ENCODE results near the gene ZNF320. TPM values are rescaled to one million over a fixed set of nuclear protein-coding genes. Genes with fewer than 3 reads are reported as not detected.
A peak's percentile ranks its signal among the peaks of the same experiment; 100 is the strongest.
"Not testable (repeated sequence)": the region's sequence is repeated elsewhere in the genome, so short reads cannot be mapped to it uniquely, and the experiment has no call there.

ZNF320 gene
- total RNA-seq, 2 donors from 2014 or later = 9.9 to 13.0 TPM

DNA sequence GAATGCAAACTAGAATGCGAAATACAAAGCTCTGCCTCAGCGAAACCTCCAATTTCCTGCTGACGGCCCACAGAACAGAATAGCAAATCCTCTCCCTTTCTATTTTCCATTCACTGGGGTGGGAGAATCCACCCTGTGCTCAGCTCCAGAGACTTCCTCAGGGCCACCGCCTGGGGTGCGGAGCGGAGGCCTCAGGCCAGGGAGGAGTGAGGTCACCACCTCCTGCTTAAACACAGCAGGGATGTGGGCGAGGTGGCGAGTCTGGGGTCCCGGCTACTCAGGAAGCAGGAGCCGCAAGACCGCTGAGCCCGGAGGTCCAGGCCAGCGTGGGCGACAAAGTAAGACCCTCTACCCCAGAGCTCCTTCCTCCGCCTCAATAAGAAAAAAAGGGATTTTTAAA is 666 bp upstream of the ZNF320 start:
- peak overlapping the region; percentile 90 to 93 for H3K4me3 Mint-ChIP-seq
- no peak for ATAC-seq (replicated peaks in 1 of 2)
- no peak overlapping the region for H3K27ac Mint-ChIP-seq
- DNase-seq = no peak
- peaks cover 9 to 28% of the 10 kb centered on the region in 2 donors for H3K36me3 Mint-ChIP-seq (ENCODE audit: insufficient read depth in 2 of 2)
- H3K9me3 Mint-ChIP-seq = peaks cover 6 to 8% of the 10 kb centered on the region in 2 donors
- H3K4me1 Mint-ChIP-seq (ENCODE audit: low read depth) = peaks cover 19% of the 10 kb centered on the region
- no peaks in the 10 kb centered on the region for H3K27me3 Mint-ChIP-seq (ENCODE audit: low read depth)

DNA sequence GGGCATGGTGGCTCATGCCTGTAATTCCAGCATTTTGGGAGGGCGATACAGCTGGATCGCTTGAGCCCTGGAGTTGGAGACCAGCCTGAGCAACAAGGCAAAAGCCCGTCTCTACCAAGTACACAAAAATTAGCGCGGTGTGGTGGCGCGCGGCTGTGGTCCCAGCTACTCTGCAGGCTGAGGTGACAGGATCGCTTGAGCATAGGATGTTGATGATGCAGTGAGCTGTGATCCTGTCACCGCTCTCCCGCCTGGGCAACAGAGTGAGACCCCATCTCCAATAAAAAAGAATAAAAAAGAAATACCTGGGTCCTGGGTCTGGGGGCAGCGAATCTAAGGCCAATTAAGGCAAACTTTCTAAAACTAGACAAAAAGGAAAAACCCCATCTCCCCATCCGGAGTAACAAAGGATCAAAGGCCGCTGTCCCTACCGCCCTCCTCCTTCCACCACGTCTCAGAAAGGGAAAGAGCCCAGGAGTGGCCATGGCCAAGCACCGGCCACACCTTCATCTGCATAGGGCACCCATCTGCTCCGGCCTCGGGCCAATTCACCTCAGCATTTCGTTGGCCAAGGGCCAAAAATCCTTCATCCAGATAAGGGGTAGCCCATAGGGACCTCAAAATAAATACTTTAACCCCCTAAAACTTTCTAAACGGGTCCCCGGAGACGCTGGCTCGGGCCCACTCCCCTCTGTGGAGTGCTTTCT is 851 bp downstream of the ZNF320 start:
- peak overlapping the region; percentile 90 to 93 for H3K4me3 Mint-ChIP-seq
- peaks cover 6 to 8% of the 10 kb centered on the region in 2 donors for H3K9me3 Mint-ChIP-seq
- DNase-seq (no peak), ATAC-seq (replicated peaks in 1 of 2) (no peak)
- H3K27me3 Mint-ChIP-seq (ENCODE audit: low read depth) = no peaks in the 10 kb centered on the region
- H3K4me1 Mint-ChIP-seq (ENCODE audit: low read depth) = peaks cover 19% of the 10 kb centered on the region
- peaks cover 13 to 37% of the 10 kb centered on the region in 2 donors for H3K36me3 Mint-ChIP-seq (ENCODE audit: insufficient read depth in 2 of 2)
- H3K27ac Mint-ChIP-seq = peak overlapping the region; percentile 82

DNA sequence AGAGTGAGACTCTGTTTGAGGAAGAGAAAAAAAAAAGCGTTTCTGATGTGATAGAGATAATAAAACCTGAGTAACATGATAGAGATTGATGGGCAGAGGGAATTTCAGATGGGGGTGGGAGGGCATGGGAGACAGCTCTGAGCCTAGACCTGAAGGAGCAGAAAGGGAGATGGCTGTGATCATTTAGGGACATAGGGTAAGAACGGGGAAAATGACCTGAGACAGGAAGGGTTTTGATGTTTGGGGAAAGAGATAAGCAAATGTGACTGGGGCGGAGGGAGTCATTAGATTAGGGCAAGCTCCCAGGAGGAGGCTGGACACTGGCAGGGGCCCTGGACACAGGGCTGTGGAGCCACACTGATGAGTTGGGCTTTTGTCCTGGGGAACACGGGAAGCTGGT is 6.1 kb downstream of the ZNF320 start:
- peaks cover 7 to 8% of the 10 kb centered on the region in 2 donors for H3K9me3 Mint-ChIP-seq
- H3K36me3 Mint-ChIP-seq (ENCODE audit: insufficient read depth in 2 of 2) = peaks cover 33 to 73% of the 10 kb centered on the region in 2 donors
- H3K27ac Mint-ChIP-seq = no peak overlapping the region
- ATAC-seq (replicated peaks in 1 of 2) (no peak), DNase-seq (no peak)
- no peaks in the 10 kb centered on the region for H3K27me3 Mint-ChIP-seq (ENCODE audit: low read depth)
- H3K4me3 Mint-ChIP-seq = no peak overlapping the region
- H3K4me1 Mint-ChIP-seq (ENCODE audit: low read depth) = peaks cover 6% of the 10 kb centered on the region

DNA sequence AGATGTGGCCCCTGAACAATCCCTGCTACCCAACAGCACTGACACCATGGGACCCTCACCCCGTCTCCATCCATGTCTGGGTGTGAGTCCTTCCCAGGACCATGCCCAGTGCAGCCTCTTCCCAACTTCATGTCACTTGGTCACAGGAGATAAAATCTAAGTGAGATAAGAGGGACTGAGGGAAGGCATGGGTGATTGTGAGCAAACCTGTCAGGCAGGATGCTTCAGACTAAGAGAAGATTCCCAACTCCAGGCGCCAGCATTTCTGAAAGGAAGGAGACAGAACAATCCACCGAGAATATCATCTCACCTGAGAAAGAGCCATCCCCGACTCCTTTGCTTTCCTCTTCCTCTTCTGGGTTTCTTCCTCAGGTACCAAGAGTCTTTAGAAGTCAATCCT is 7.5 kb downstream of the ZNF320 start:
- no peak overlapping the region for H3K27ac Mint-ChIP-seq
- peaks cover 7% of the 10 kb centered on the region in 2 donors for H3K9me3 Mint-ChIP-seq
- DNase-seq (no peak), ATAC-seq (replicated peaks in 1 of 2) (no peak)
- H3K4me3 Mint-ChIP-seq = no peak overlapping the region
- H3K4me1 Mint-ChIP-seq (ENCODE audit: low read depth) = peaks cover 5% of the 10 kb centered on the region
- H3K36me3 Mint-ChIP-seq (ENCODE audit: insufficient read depth in 2 of 2) = peaks cover 35 to 77% of the 10 kb centered on the region in 2 donors
- H3K27me3 Mint-ChIP-seq (ENCODE audit: low read depth) = no peaks in the 10 kb centered on the region

DNA sequence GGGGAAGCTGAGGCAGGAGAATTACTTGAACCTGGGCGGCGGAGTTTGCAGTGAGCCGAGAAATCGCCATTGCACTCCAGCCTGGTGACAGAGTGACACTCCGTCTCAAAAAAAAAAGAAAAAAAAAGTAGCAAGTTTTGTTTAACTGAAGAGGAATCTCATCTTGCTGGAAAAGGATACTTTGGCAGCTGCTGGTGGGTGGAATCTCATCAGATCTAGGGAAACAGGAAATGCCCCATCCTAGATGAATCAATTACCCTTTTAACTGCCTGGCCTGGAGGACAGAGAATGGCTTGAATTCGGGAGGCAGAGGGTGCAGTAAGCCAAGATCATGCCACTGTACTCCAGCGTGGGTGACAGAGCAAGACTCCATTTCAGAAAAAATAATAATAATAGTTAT is 8.4 kb downstream of the ZNF320 start:
- Mint-ChIP-seq H3K4me3 (no peak overlapping the region), H3K27me3 (ENCODE audit: low read depth) (no peaks in the 10 kb centered on the region)
- no peak for DNase-seq

DNA sequence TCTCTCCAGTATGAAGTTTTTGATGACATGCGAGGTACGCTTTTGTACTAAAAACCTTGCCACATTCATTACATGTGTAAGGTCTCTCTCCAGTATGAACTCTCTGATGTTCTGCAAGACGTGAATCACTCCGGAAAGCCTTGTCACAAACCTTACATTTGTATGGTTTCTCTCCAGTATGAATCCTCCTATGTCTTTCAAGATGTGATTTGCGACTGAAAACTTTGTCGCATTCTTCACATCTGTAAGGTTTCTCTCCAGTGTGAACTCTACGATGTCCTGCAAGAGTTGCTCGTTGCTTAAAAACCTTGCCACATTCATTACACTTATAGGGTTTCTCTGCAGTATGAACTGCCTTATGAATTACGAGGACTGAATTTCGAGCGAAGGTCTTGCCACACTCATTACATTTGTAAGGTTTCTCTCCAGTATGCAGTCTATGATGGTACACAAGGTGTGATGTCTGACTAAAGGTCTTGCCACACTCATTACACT is 16.5 kb downstream of the ZNF320 start:
- Mint-ChIP-seq H3K9me3 (peaks cover 23 to 36% of the 10 kb centered on the region in 2 donors), H3K4me1 (ENCODE audit: low read depth) (no peaks in the 10 kb centered on the region), H3K27ac (no peak overlapping the region), H3K36me3 (ENCODE audit: insufficient read depth in 2 of 2) (peaks cover 48 to 69% of the 10 kb centered on the region in 2 donors), H3K4me3 (no peak overlapping the region), H3K27me3 (ENCODE audit: low read depth) (no peaks in the 10 kb centered on the region)
- ATAC-seq (replicated peaks in 1 of 2) = no peak
- DNase-seq = no peak

More for the DNA sequence above, 8.4 kb downstream of the ZNF320 start:
- H3K36me3 Mint-ChIP-seq (ENCODE audit: insufficient read depth in 2 of 2) = peaks cover 40 to 77% of the 10 kb centered on the region in 2 donors
- H3K4me1 Mint-ChIP-seq (ENCODE audit: low read depth) = no peaks in the 10 kb centered on the region
- H3K27ac Mint-ChIP-seq = no peak overlapping the region
- ATAC-seq (replicated peaks in 1 of 2) = no peak
- H3K9me3 Mint-ChIP-seq = peaks cover 5 to 7% of the 10 kb centered on the region in 2 donors

DNA sequence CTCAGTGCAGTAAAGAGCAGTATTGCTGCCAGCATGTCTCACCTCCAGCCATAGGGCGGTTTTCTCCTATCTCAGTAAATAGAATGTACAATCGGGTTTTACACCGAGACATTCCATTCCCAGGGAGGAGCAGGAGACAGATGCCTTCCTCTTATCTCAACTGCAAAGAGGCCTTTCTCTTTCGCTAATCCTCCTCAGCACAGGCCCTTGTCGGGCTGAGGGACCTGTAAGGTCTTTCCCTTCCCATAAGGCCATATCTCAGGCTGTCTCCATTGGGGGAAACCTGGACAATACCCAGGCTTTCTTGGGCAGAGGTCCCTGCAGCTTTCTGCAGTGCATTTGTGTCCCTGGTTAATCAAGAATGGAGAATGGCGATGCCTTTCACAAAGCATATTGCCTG is 24.4 kb downstream of the ZNF320 start:
- Mint-ChIP-seq H3K9me3 (peaks cover 18% of the 10 kb centered on the region in 2 donors), H3K36me3 (ENCODE audit: insufficient read depth in 2 of 2) (peaks cover 18 to 23% of the 10 kb centered on the region in 2 donors)
- not testable (repeated sequence) for ATAC-seq (replicated peaks in 1 of 2); H3K4me1 Mint-ChIP-seq (ENCODE audit: low read depth); DNase-seq; H3K27me3 Mint-ChIP-seq (ENCODE audit: low read depth); H3K27ac Mint-ChIP-seq; H3K4me3 Mint-ChIP-seq

DNA sequence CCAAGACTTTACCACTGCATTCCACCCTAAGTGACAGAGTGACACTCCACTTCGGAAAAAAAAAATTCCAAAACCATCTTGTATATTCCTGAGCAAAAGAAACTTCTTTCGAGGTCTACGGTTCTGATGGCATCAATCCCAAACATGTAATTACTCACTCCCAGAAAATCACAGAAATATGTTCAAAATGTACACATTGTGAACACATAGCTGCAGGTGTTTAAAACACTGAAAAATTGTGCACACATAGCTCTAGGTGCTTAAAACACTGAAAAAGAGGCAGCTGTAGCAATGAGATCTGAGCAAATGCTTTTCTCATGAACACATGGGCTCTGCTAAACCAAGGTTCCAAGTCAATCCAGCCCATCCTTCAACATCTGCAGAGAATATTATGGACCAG is 26.0 kb downstream of the ZNF320 start:
- H3K9me3 Mint-ChIP-seq = peaks cover 13 to 16% of the 10 kb centered on the region in 2 donors
- no peak overlapping the region for H3K4me3 Mint-ChIP-seq
- no peak overlapping the region for H3K27ac Mint-ChIP-seq
- no peaks in the 10 kb centered on the region for H3K4me1 Mint-ChIP-seq (ENCODE audit: low read depth)
- ATAC-seq (replicated peaks in 1 of 2) = no peak
- peaks cover 14 to 16% of the 10 kb centered on the region in 2 donors for H3K36me3 Mint-ChIP-seq (ENCODE audit: insufficient read depth in 2 of 2)
- no peaks in the 10 kb centered on the region for H3K27me3 Mint-ChIP-seq (ENCODE audit: low read depth)
- DNase-seq = no peak

DNA sequence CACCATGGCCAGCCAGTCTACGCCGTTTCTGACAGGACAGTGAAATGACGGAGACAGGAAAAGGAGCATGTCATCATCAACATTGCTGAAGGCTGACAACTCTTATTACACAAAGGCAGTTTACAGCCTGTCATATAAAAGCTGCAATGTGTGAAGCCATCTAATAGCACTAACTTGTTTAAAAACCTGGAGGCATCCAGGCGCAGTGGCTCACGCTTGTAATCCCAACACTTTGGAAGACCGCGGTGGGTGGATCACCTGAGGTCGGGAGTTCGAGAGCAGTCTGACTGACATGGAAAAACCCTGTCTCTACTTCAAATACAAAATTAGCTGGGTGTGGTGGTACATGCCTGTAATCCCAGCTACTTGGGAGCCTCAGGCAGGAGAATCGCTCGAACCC is 29.4 kb downstream of the ZNF320 start:
- H3K27me3 Mint-ChIP-seq (ENCODE audit: low read depth) = not testable (repeated sequence)

DNA sequence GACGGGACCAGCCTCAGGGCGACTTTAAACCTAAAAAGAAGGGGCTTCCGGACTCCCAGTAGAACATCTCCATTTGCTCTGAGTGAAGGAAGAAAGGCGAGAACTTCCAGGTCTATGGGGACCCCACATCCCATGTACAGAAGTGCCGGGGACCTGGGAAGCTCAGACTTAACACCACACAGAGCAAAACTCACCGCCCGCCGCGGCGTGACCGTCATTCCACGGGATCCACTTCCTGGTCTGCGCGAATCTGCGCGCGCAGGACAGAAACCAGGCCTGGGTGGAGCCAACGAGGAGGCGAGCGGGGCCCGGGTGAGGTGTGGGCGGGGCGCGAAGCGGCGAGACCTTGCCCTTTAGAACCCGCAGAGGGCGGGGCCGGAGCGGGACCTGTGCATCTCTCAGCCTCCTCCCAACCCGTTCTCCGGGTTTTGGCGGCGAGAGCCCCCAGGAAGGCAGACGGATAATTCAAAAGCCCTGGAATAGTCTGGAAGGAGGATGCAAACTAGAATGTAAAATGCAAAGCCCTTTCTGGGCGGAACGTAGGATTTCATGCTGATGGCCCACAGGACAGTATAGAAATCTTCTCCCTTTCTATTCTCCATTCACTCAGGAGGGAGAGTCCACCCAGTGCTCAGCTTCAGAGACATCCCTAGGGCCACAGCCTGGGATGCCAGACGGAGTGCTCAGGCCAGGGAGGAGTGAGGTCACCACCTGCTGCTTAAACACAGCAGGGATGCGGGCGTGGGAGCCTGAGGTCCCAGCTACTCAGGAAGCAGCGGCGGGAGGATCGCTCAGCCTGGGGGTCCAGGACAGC is 39.9 kb downstream of the ZNF320 start, which contains the start of gene ZNF468:
TSS of gene ZNF468 (minus strand) at position 242 of the 814 bp plus-strand sequence. CDS start 3,347 bp downstream, outside the sequence.
- ATAC-seq (replicated peaks in 1 of 2) (peak; percentile 99 to 100), DNase-seq (peak; percentile 73 to 75)
- Mint-ChIP-seq H3K27ac (peak within 1 kb of the TSS; percentile 89), H3K4me3 (peak within 1 kb of the TSS; percentile 92 to 97), H3K4me1 (ENCODE audit: low read depth) (peaks cover 23% of the 10 kb centered on the region), H3K36me3 (ENCODE audit: insufficient read depth in 2 of 2) (peaks cover 25 to 30% of the 10 kb centered on the region in 2 donors), H3K9me3 (peaks cover 13 to 14% of the 10 kb centered on the region in 2 donors)
- H3K27me3 Mint-ChIP-seq (ENCODE audit: low read depth) = not testable (repeated sequence)

More for the DNA sequence above, 29.4 kb downstream of the ZNF320 start:
- H3K4me1 Mint-ChIP-seq (ENCODE audit: low read depth); H3K4me3 Mint-ChIP-seq; H3K27ac Mint-ChIP-seq; ATAC-seq (replicated peaks in 1 of 2); H3K9me3 Mint-ChIP-seq; DNase-seq: not testable (repeated sequence)
- H3K36me3 Mint-ChIP-seq (ENCODE audit: insufficient read depth in 2 of 2) = peaks cover 7 to 14% of the 10 kb centered on the region in 2 donors

DNA sequence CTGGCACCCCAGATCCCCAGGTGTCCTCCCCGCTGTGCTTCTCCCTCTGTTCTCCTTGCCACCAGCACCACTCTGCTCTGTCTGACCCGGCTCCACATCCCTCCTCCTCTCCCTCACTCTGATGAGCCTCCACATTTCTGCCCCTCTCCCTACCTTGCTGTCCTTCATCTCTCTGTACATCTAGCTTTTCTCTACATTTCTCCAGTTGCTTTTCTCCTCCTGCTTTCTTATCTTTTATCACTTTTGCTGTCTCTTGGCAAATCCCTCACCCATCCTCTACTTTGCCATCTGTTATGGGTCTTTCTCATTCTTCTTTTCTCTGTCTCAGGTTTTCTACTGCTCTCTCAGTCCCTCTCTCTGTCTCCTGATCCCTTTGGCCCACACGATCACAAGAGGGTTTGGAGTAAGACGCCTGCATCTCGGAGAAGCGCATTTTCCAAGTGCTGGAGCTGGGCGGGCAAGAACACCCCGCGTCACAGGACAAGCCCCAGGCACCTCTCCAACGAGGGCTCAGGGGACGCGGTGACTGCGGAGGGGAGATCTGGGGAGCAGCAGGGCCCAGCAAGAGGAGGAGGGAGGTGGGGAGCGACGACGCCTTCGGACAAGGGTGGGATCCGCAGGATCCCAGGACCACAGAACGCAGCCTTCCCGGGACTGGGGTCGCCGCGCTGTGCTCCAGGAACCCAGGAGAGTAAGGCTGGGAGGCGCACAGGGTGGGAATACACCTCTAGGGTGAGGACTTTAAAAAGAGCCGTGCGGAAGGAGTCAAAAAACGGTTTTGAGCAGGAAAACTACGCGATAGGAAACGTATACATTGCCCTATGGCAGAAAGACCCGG is 40.7 kb downstream of the ZNF320 start:
- H3K4me3 Mint-ChIP-seq = peak overlapping the region; percentile 92 to 97
- ATAC-seq (replicated peaks in 1 of 2) (peak; percentile 10 to 12), DNase-seq (peak in 1 of 2 donors; percentile 6)
- H3K27me3 Mint-ChIP-seq (ENCODE audit: low read depth); H3K9me3 Mint-ChIP-seq: not testable (repeated sequence)
- peak overlapping the region; percentile 89 for H3K27ac Mint-ChIP-seq
- peaks cover 23% of the 10 kb centered on the region for H3K4me1 Mint-ChIP-seq (ENCODE audit: low read depth)
- peaks cover 29% of the 10 kb centered on the region in 2 donors for H3K36me3 Mint-ChIP-seq (ENCODE audit: insufficient read depth in 2 of 2)
